GM23338 (cell line): ENCODE results near the gene BUB1. TPM values are rescaled to one million over a fixed set of nuclear protein-coding genes. Genes with fewer than 3 reads are reported as not detected.

Source experiments
- ATAC-seq: fragments of 200-7000 bp; cut with Tn5 transposase; 3 replicates; pipeline ENCODE4 v1.9.1; 2020
- DNase-seq: peaks from one replicate; pipeline ENCODE4 v3.0.0-alpha.2; 2015; ENCODE audit warnings: low spot score
- H2AFZ ChIP-seq: fragments of 200-600 bp; sonication (generic); 2 replicates; pipeline ENCODE4 v1.8.0; 2016; ENCODE audit warnings: antibody characterized with exemption, mild to moderate bottlenecking, moderate library complexity
- H3F3A ChIP-seq: fragments of 200-600 bp; sonication (generic); replicated peaks from 2 replicates; pipeline ENCODE4 v1.8.0; 2017; ENCODE audit warnings: antibody characterized with exemption, mixed run types, low read depth
- H3K27ac ChIP-seq: fragments of 200-600 bp; sonication (generic); 2 replicates; pipeline ENCODE4 v1.6.1; 2016; ENCODE audit warnings: low read depth
- H3K27me3 ChIP-seq: fragments of 200-600 bp; sonication (generic); 2 replicates; pipeline ENCODE4 v1.8.0; 2016; ENCODE audit warnings: mild to moderate bottlenecking, mixed run types, moderate library complexity; ENCODE audit not compliant: insufficient read depth
- H3K36me3 ChIP-seq: fragments of 200-600 bp; sonication (generic); 2 replicates; pipeline ENCODE4 v1.8.0; 2016; ENCODE audit warnings: mild to moderate bottlenecking; ENCODE audit not compliant: insufficient read depth
- H3K4me1 ChIP-seq: fragments of 200-600 bp; sonication (generic); 2 replicates; pipeline ENCODE4 v1.8.0; 2016; ENCODE audit warnings: mild to moderate bottlenecking, moderate library complexity; ENCODE audit not compliant: insufficient read depth
- H3K4me2 ChIP-seq: fragments of 200-600 bp; sonication (generic); 2 replicates; pipeline ENCODE4 v1.7.1; 2017; ENCODE audit warnings: mixed run types
- H3K4me3 ChIP-seq: fragments of 200-600 bp; sonication (generic); 2 replicates; pipeline ENCODE4 v1.6.1; 2016; ENCODE audit warnings: mixed run types
- H3K79me2 ChIP-seq: fragments of 200-600 bp; sonication (generic); replicated peaks from 2 replicates; pipeline ENCODE4 v1.8.0; 2017; ENCODE audit warnings: mild to moderate bottlenecking; ENCODE audit not compliant: insufficient read depth
- H3K9me2 ChIP-seq: fragments of 200-600 bp; sonication (generic); 2 replicates; pipeline ENCODE4 v1.8.0; 2017; ENCODE audit not compliant: insufficient read depth
- H4K20me1 ChIP-seq: fragments of 200-600 bp; sonication (generic); replicated peaks from 2 replicates; pipeline ENCODE4 v1.8.0; 2017; ENCODE audit warnings: mild to moderate bottlenecking; ENCODE audit not compliant: insufficient read depth
- H3K27ac Mint-ChIP-seq: 2 replicates; pipeline ENCODE4 v1.8.0; 2020; ENCODE audit warnings: inconsistent platforms, mild to moderate bottlenecking, moderate library complexity, mixed read lengths
- H3K27me3 Mint-ChIP-seq: 3 replicates; pipeline ENCODE4 v1.8.0; 2022; ENCODE audit warnings: low read depth, mild to moderate bottlenecking, moderate library complexity, mixed read lengths, inconsistent platforms; ENCODE audit not compliant: insufficient read depth, poor library complexity
- H3K36me3 Mint-ChIP-seq: 3 replicates; pipeline ENCODE4 v1.8.0; 2021; ENCODE audit warnings: low read depth, mild to moderate bottlenecking, inconsistent platforms, moderate library complexity, mixed read lengths
- H3K4me1 Mint-ChIP-seq: 3 replicates; pipeline ENCODE4 v1.8.0; 2020; ENCODE audit warnings: mild to moderate bottlenecking, inconsistent platforms, mixed read lengths
- H3K4me3 Mint-ChIP-seq: 3 replicates; pipeline ENCODE4 v1.8.0; 2021; ENCODE audit warnings: moderate library complexity, mild to moderate bottlenecking, inconsistent platforms, mixed read lengths
- H3K9me3 Mint-ChIP-seq: 3 replicates; pipeline ENCODE4 v1.8.0; 2020; ENCODE audit warnings: moderate library complexity, mild to moderate bottlenecking, inconsistent platforms, mixed read lengths
- CREB1 ChIP-seq: fragments of 250-450 bp; sonication (Bioruptor Pico); IDR thresholded peaks from 2 replicates; pipeline ENCODE4 v1.5.0; 2020; ENCODE audit warnings: low read depth, mild to moderate bottlenecking, moderate library complexity
- CTCF ChIP-seq, 2 experiments: fragments of 200-600 bp in 1 of 2; sonication (generic) in 1 of 2; conservative IDR thresholded peaks; 2 replicates each; pipeline versions ENCODE4 v1.5.1 to v1.6.1; 2016 to 2017; ENCODE audit warnings: antibody characterized with exemption in 2 of 2, low read depth in 2 of 2, mild to moderate bottlenecking in 2 of 2, moderate library complexity in 1 of 2
- ETS1 ChIP-seq: IDR thresholded peaks from 2 replicates; pipeline ENCODE4 v1.6.1; 2016; ENCODE audit warnings: antibody characterized with exemption
- EZH2 ChIP-seq: fragments of 200-600 bp; sonication (generic); IDR thresholded peaks from one replicate; pipeline ENCODE4 v1.8.0; 2017; ENCODE audit warnings: antibody characterized with exemption, mild to moderate bottlenecking, low read depth; ENCODE audit not compliant: unreplicated experiment
- EZH2phosphoT487 ChIP-seq: fragments of 200-600 bp; sonication (generic); IDR thresholded peaks from one replicate; pipeline ENCODE4 v1.8.1; 2018; ENCODE audit warnings: antibody characterized with exemption; ENCODE audit not compliant: unreplicated experiment
- JUNB ChIP-seq: IDR thresholded peaks from one replicate; pipeline ENCODE4 v1.6.1; 2016; ENCODE audit warnings: antibody characterized with exemption; ENCODE audit not compliant: unreplicated experiment
- NANOG ChIP-seq: IDR thresholded peaks from 2 replicates; pipeline ENCODE4 v1.6.1; 2016; ENCODE audit warnings: antibody characterized with exemption, borderline replicate concordance
- POLR2AphosphoS5 ChIP-seq: IDR thresholded peaks from 2 replicates; pipeline ENCODE4 v1.6.1; 2016; ENCODE audit warnings: antibody characterized with exemption, low read depth
- STAT1 ChIP-seq: IDR thresholded peaks from one replicate; pipeline ENCODE4 v1.6.1; 2016; ENCODE audit warnings: antibody characterized with exemption; ENCODE audit not compliant: unreplicated experiment
- ZNF114 ChIP-seq: fragments of 250-450 bp; sonication (Bioruptor Pico); IDR thresholded peaks from 2 replicates; pipeline ENCODE4 v1.5.0; 2020; ENCODE audit warnings: mild to moderate bottlenecking, moderate library complexity
- ZNF331 ChIP-seq: fragments of 250-450 bp; sonication (Bioruptor Pico); IDR thresholded peaks from 2 replicates; pipeline ENCODE4 v1.5.0; 2020; ENCODE audit warnings: low read depth, mild to moderate bottlenecking, moderate library complexity
- polyA plus RNA-seq: library from polyadenylated mRNA; unstranded; fragments of >200 nt; fragmentation: Nextera tagmentation; extraction: Ambion mirVana; gene quantifications from 2 replicates; pipeline ENCODE4 v1.2.1, GENCODE V29; 2016
- total RNA-seq: library from RNA; depleted of rRNA; stranded (reverse); fragments of >200 nt; shearing (Covaris generic); gene quantifications from 2 replicates; pipeline ENCODE4 v1.2.3, GENCODE V29; 2014

Gene BUB1
- total and polyA plus RNA-seq, 2 experiments from 2014 or later: 59.4 to 184 TPM

GRCh38 chr2:110664135-110664534, 13.7 kb downstream of the BUB1 start:
- DNase-seq (no peak), ATAC-seq (no peak)
- H3K9me3 Mint-ChIP-seq: no peaks in the 10 kb centered on the region
- H3K4me1 Mint-ChIP-seq: no peaks in the 10 kb centered on the region; the same call in 2 of the 3 replicates
- peaks cover 88% of the 10 kb centered on the region for H3K36me3 Mint-ChIP-seq
- H3K4me3 Mint-ChIP-seq: no peak overlapping the region
- no peak for TF ChIP-seq ETS1
- TF ChIP-seq CTCF (conservative IDR thresholded peaks at IDR 0.05; ENCODE audit: low read depth in 2 of 2): no peak
- Histone ChIP-seq H4K20me1 (peaks cover 31% of the 10 kb centered on the region), H3F3A (no peaks in the 10 kb centered on the region), H3K27ac (no peak overlapping the region), H3K9me2 (no peaks in the 10 kb centered on the region), H3K36me3 (peaks cover 82% of the 10 kb centered on the region), H3K4me3 (no peak overlapping the region), H3K27me3 (no peaks in the 10 kb centered on the region), H3K4me2 (no peak overlapping the region), H2AFZ (no peak overlapping the region), H3K79me2 (peaks cover 28% of the 10 kb centered on the region), H3K4me1 (no peaks in the 10 kb centered on the region)
- no peak overlapping the region; the same call in 1 of the 2 replicates for H3K27ac Mint-ChIP-seq
- H3K27me3 Mint-ChIP-seq: no peaks in the 10 kb centered on the region

GRCh38 chr2:110662560-110662959, 15.3 kb downstream of the BUB1 start:
- no peak overlapping the region for H3K4me2 ChIP-seq
- H3K36me3 ChIP-seq: peaks cover 84% of the 10 kb centered on the region
- H3K4me1 ChIP-seq: no peaks in the 10 kb centered on the region
- H3K4me3 ChIP-seq: no peak overlapping the region
- H4K20me1 ChIP-seq: peaks cover 31% of the 10 kb centered on the region
- no peak for ATAC-seq
- H3F3A ChIP-seq: no peaks in the 10 kb centered on the region
- Mint-ChIP-seq H3K9me3 (no peaks in the 10 kb centered on the region), H3K36me3 (peaks cover 89% of the 10 kb centered on the region), H3K27me3 (no peaks in the 10 kb centered on the region), H3K4me3 (no peak overlapping the region), H3K27ac (no peak overlapping the region), H3K4me1 (no peaks in the 10 kb centered on the region; the same call in 2 of the 3 replicates)
- no peak for DNase-seq
- no peak overlapping the region for H2AFZ ChIP-seq
- H3K79me2 ChIP-seq: peaks cover 28% of the 10 kb centered on the region
- no peaks in the 10 kb centered on the region for H3K9me2 ChIP-seq
- no peaks in the 10 kb centered on the region for H3K27me3 ChIP-seq
- no peak overlapping the region for H3K27ac ChIP-seq
- TF ChIP-seq NANOG (no peak), EZH2phosphoT487 (no peak), STAT1 (no peak), CTCF (conservative IDR thresholded peaks at IDR 0.05; ENCODE audit: low read depth in 2 of 2) (no peak), ETS1 (no peak), JUNB (no peak), CREB1 (CRISPR knock-in tag) (no peak), ZNF114 (CRISPR knock-in tag) (no peak), EZH2 (no peak), POLR2AphosphoS5 (no peak), ZNF331 (CRISPR knock-in tag) (no peak)
